Measurements from ENCODE around the gene MEGF11.

MEGF11 gene

GRCh38 chr15:65914981-65915925 lies 338.3 kb downstream of the MEGF11 start:
- no peak for ATAC-seq
- no peak for TF ChIP-seq BACH2 (CRISPR knock-in tag; IDR thresholded peaks at IDR 0.05; ENCODE audit: borderline replicate concordance)
- no peak for TF ChIP-seq ZFP30 (CRISPR knock-in tag; IDR thresholded peaks at IDR 0.05)
- no peak for TF ChIP-seq PPARA (CRISPR knock-in tag; IDR thresholded peaks at IDR 0.05; ENCODE audit: borderline replicate concordance)
- TF ChIP-seq ISL1 (CRISPR knock-in tag; IDR thresholded peaks at IDR 0.05): no peak
- TF ChIP-seq, protein P1, sequence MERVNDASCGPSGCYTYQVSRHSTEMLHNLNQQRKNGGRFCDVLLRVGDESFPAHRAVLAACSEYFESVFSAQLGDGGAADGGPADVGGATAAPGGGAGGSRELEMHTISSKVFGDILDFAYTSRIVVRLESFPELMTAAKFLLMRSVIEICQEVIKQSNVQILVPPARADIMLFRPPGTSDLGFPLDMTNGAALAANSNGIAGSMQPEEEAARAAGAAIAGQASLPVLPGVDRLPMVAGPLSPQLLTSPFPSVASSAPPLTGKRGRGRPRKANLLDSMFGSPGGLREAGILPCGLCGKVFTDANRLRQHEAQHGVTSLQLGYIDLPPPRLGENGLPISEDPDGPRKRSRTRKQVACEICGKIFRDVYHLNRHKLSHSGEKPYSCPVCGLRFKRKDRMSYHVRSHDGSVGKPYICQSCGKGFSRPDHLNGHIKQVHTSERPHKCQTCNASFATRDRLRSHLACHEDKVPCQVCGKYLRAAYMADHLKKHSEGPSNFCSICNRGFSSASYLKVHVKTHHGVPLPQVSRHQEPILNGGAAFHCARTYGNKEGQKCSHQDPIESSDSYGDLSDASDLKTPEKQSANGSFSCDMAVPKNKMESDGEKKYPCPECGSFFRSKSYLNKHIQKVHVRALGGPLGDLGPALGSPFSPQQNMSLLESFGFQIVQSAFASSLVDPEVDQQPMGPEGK (CRISPR knock-in tag; IDR thresholded peaks at IDR 0.05; ENCODE audit: borderline replicate concordance): no peak
- no peak for TF ChIP-seq TCF4 (CRISPR knock-in tag; IDR thresholded peaks at IDR 0.05; ENCODE audit: borderline replicate concordance)

- no peak for ATAC-seq
- no peak for TF ChIP-seq ZC3H10 (CRISPR knock-in tag; IDR thresholded peaks at IDR 0.05)
- TF ChIP-seq SNAI2 (CRISPR knock-in tag; IDR thresholded peaks at IDR 0.05): no peak
- TF ChIP-seq ZNF565 (CRISPR knock-in tag; conservative IDR thresholded peaks at IDR 0.05; ENCODE audit: low read depth): no peak
Measured at GRCh38 chr15:65914386-65914785, 339.2 kb downstream of the MEGF11 start.

- TF ChIP-seq ZC3H10 (CRISPR knock-in tag; IDR thresholded peaks at IDR 0.05) (no peak), CSRNP3 (CRISPR knock-in tag; IDR thresholded peaks at IDR 0.05) (no peak), ZFP3 (CRISPR knock-in tag; IDR thresholded peaks at IDR 0.05) (no peak), ZNF565 (CRISPR knock-in tag; conservative IDR thresholded peaks at IDR 0.05; ENCODE audit: low read depth) (no peak), PPARA (CRISPR knock-in tag; IDR thresholded peaks at IDR 0.05; ENCODE audit: borderline replicate concordance) (no peak), CSDC2 (CRISPR knock-in tag; IDR thresholded peaks at IDR 0.05) (no peak), ZNF8 (CRISPR knock-in tag; IDR thresholded peaks at IDR 0.05) (no peak), ARNTL (CRISPR knock-in tag; IDR thresholded peaks at IDR 0.05; ENCODE audit: borderline replicate concordance, low read depth) (no peak), ESRRG (CRISPR knock-in tag; IDR thresholded peaks at IDR 0.05) (no peak), RARB (CRISPR knock-in tag; IDR thresholded peaks at IDR 0.05) (no peak), GLIS3 (CRISPR knock-in tag; IDR thresholded peaks at IDR 0.05) (no peak), ZNF70 (CRISPR knock-in tag; IDR thresholded peaks at IDR 0.05) (no peak), ZFP30 (CRISPR knock-in tag; IDR thresholded peaks at IDR 0.05) (no peak), TOX (CRISPR knock-in tag; IDR thresholded peaks at IDR 0.05; ENCODE audit: borderline replicate concordance) (no peak), ISL1 (CRISPR knock-in tag; IDR thresholded peaks at IDR 0.05) (no peak), OSR1 (CRISPR knock-in tag; IDR thresholded peaks at IDR 0.05) (no peak)
- TF ChIP-seq, protein P2, sequence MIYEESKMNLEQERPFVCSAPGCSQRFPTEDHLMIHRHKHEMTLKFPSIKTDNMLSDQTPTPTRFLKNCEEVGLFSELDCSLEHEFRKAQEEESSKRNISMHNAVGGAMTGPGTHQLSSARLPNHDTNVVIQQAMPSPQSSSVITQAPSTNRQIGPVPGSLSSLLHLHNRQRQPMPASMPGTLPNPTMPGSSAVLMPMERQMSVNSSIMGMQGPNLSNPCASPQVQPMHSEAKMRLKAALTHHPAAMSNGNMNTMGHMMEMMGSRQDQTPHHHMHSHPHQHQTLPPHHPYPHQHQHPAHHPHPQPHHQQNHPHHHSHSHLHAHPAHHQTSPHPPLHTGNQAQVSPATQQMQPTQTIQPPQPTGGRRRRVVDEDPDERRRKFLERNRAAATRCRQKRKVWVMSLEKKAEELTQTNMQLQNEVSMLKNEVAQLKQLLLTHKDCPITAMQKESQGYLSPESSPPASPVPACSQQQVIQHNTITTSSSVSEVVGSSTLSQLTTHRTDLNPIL (CRISPR knock-in tag; IDR thresholded peaks at IDR 0.05; ENCODE audit: low read depth): no peak
- TF ChIP-seq, protein P1 (CRISPR knock-in tag; IDR thresholded peaks at IDR 0.05; ENCODE audit: borderline replicate concordance): no peak
- no peak for ATAC-seq
Measured at GRCh38 chr15:65913631-65914199, 339.8 kb downstream of the MEGF11 start.

- TF ChIP-seq POU6F1 (CRISPR knock-in tag; IDR thresholded peaks at IDR 0.05; ENCODE audit: borderline replicate concordance, low read depth) (no peak), ZNF8 (CRISPR knock-in tag; IDR thresholded peaks at IDR 0.05) (no peak), PPARA (CRISPR knock-in tag; IDR thresholded peaks at IDR 0.05; ENCODE audit: borderline replicate concordance) (no peak), OSR1 (CRISPR knock-in tag; IDR thresholded peaks at IDR 0.05) (no peak), TOX (CRISPR knock-in tag; IDR thresholded peaks at IDR 0.05; ENCODE audit: borderline replicate concordance) (no peak), RARB (CRISPR knock-in tag; IDR thresholded peaks at IDR 0.05) (no peak), ARNTL (CRISPR knock-in tag; IDR thresholded peaks at IDR 0.05; ENCODE audit: borderline replicate concordance, low read depth) (no peak), ZNF565 (CRISPR knock-in tag; conservative IDR thresholded peaks at IDR 0.05; ENCODE audit: low read depth) (no peak), SNAI2 (CRISPR knock-in tag; IDR thresholded peaks at IDR 0.05) (no peak), ZNF70 (CRISPR knock-in tag; IDR thresholded peaks at IDR 0.05) (no peak), ZFP3 (CRISPR knock-in tag; IDR thresholded peaks at IDR 0.05) (no peak), TCF4 (CRISPR knock-in tag; IDR thresholded peaks at IDR 0.05; ENCODE audit: borderline replicate concordance) (no peak)
Measured at GRCh38 chr15:65912235-65912634, 341.3 kb downstream of the MEGF11 start.

More at GRCh38 chr15:65912235-65912634, 341.3 kb downstream of the MEGF11 start:
- ATAC-seq: no peak
